ENCODE data around the gene SLC39A12.

SLC39A12 gene

GRCh38 chr10:18087355-18087754 is 135.6 kb downstream of the SLC39A12 start:
- TF ChIP-seq CTCF (IDR thresholded peaks at IDR 0.05; ENCODE audit: control insufficient read depth, extremely low read depth, insufficient read depth), result no peak
- DNase-seq (ENCODE audit: low read depth), result no peak
- H3K4me3 ChIP-seq (ENCODE audit: low read depth, low read length), result no peak overlapping the region

Data from LNCaP clone FGC (cell line).